ENCODE measurements around the gene PTPRH.

The PTPRH gene

DNA sequence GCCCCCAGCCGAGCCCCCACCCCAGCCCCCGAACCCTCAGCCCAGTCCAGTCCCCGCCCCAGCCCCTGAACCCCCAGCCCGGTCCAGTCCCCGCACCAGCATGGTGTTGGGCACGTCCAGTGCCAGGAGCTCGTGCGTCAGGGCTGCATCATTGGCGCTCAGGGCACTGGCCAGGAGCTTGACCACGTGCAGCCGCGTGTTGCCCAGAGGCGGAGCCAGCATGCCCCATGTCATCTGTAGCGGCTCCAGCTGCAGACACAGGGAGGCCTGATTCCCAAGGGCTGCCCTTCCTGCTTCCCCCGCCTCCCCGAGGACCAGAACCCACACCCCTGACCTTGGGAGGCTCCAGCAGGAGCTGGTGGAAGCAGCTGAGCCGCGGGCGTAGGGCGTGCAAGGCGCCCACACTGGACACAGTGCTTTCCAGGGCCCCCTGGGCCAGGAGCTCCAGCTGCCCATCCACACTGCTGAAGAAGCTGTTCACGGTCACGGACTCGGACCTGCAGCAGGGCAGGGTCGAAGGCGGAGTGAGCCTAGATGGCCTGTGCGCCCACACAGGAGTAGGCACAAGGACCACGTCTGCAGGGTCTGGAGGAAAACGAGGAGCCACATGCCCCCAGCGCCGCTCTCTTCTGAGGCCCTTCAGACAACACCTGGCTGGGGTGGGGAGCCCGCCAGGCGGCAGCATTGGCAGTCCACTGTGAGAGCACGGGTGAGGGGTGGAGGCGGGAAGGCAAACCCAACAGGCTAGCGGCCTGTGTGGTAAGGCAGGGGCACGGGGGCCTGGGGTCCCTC is 32.0 kb upstream of the PTPRH start:
- TF ChIP-seq NFIC (IDR thresholded peaks at IDR 0.05) (no peak), TEAD4 (IDR thresholded peaks at IDR 0.05) (no peak), YY1 (IDR thresholded peaks at IDR 0.05; ENCODE audit: low read depth) (no peak), EP300 (IDR thresholded peaks at IDR 0.05; ENCODE audit: borderline replicate concordance) (no peak), RAD21 (IDR thresholded peaks at IDR 0.05; ENCODE audit: low read depth) (no peak), EGR1 (IDR thresholded peaks at IDR 0.05) (no peak), ZBTB7A (IDR thresholded peaks at IDR 0.05; ENCODE audit: low read depth) (no peak), TAF1 (IDR thresholded peaks at IDR 0.05; ENCODE audit: low read depth) (no peak), FOXM1 (IDR thresholded peaks at IDR 0.05; ENCODE audit: borderline replicate concordance, low read depth) (no peak), CEBPB (IDR thresholded peaks at IDR 0.05) (no peak), TCF12 (IDR thresholded peaks at IDR 0.05; ENCODE audit: low read depth) (no peak), CREB1 (IDR thresholded peaks at IDR 0.05; ENCODE audit: low read depth) (no peak)
- TF ChIP-seq, protein P1, sequence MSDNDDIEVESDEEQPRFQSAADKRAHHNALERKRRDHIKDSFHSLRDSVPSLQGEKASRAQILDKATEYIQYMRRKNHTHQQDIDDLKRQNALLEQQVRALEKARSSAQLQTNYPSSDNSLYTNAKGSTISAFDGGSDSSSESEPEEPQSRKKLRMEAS (IDR thresholded peaks at IDR 0.05) = no peak
- TF ChIP-seq, protein P2, sequence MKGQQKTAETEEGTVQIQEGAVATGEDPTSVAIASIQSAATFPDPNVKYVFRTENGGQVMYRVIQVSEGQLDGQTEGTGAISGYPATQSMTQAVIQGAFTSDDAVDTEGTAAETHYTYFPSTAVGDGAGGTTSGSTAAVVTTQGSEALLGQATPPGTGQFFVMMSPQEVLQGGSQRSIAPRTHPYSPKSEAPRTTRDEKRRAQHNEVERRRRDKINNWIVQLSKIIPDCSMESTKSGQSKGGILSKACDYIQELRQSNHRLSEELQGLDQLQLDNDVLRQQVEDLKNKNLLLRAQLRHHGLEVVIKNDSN (IDR thresholded peaks at IDR 0.05) = no peak
- TF ChIP-seq, protein P3, sequence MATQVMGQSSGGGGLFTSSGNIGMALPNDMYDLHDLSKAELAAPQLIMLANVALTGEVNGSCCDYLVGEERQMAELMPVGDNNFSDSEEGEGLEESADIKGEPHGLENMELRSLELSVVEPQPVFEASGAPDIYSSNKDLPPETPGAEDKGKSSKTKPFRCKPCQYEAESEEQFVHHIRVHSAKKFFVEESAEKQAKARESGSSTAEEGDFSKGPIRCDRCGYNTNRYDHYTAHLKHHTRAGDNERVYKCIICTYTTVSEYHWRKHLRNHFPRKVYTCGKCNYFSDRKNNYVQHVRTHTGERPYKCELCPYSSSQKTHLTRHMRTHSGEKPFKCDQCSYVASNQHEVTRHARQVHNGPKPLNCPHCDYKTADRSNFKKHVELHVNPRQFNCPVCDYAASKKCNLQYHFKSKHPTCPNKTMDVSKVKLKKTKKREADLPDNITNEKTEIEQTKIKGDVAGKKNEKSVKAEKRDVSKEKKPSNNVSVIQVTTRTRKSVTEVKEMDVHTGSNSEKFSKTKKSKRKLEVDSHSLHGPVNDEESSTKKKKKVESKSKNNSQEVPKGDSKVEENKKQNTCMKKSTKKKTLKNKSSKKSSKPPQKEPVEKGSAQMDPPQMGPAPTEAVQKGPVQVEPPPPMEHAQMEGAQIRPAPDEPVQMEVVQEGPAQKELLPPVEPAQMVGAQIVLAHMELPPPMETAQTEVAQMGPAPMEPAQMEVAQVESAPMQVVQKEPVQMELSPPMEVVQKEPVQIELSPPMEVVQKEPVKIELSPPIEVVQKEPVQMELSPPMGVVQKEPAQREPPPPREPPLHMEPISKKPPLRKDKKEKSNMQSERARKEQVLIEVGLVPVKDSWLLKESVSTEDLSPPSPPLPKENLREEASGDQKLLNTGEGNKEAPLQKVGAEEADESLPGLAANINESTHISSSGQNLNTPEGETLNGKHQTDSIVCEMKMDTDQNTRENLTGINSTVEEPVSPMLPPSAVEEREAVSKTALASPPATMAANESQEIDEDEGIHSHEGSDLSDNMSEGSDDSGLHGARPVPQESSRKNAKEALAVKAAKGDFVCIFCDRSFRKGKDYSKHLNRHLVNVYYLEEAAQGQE (IDR thresholded peaks at IDR 0.05; ENCODE audit: low read depth) = no peak

DNA sequence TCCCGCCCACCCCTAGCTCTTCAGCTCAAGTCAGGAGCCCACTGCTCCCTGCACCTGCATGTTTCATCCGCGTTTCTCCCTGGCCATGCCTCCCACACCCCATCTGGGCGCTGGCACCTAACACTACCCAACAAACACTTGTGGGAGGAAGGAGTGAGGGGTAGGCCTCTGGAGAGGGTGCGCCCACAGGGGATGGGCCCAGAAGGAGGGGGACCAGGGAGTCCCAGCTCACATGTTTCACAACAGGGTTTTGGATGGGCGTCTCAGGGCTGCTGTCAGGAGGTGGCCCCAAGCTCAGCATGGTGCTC is 31.4 kb upstream of the PTPRH start:
- TF ChIP-seq, protein P3 (IDR thresholded peaks at IDR 0.05; ENCODE audit: low read depth) = no peak
- no peak for TF ChIP-seq TEAD4 (IDR thresholded peaks at IDR 0.05)
- no peak for TF ChIP-seq ZBTB7A (IDR thresholded peaks at IDR 0.05; ENCODE audit: low read depth)
- no peak for TF ChIP-seq NFIC (IDR thresholded peaks at IDR 0.05)
- no peak for TF ChIP-seq EGR1 (IDR thresholded peaks at IDR 0.05)
- TF ChIP-seq RAD21 (IDR thresholded peaks at IDR 0.05; ENCODE audit: low read depth) = no peak
- TF ChIP-seq TAF1 (IDR thresholded peaks at IDR 0.05; ENCODE audit: low read depth) = no peak
- TF ChIP-seq FOXM1 (IDR thresholded peaks at IDR 0.05; ENCODE audit: borderline replicate concordance, low read depth) = no peak
- TF ChIP-seq TCF12 (IDR thresholded peaks at IDR 0.05; ENCODE audit: low read depth) = no peak
- TF ChIP-seq CEBPB (IDR thresholded peaks at IDR 0.05) = no peak
- TF ChIP-seq EP300 (IDR thresholded peaks at IDR 0.05; ENCODE audit: borderline replicate concordance) = no peak
- TF ChIP-seq, protein P2 (IDR thresholded peaks at IDR 0.05) = no peak
- TF ChIP-seq CREB1 (IDR thresholded peaks at IDR 0.05; ENCODE audit: low read depth) = no peak
- TF ChIP-seq, protein P1 (IDR thresholded peaks at IDR 0.05) = no peak

DNA sequence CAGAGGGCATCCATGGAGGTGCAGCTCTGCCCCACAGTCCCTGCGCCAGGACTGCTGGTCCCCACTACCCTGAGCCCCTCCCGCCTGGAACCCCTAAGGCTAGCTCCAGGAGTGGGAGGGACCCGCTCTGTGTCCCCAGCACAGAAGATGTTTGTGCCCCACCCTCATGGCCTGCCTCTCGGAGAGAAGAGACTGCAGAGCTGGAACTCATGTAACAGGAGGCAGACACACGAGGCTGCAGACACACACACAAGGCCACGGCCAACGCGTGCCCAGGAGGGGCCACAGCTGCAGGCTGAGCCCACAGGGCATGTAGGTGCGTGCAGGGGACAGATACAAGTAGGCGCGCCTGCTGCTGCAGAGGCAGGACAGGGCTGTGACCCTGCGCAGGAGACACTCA is 29.7 kb upstream of the PTPRH start:
- TF ChIP-seq FOXM1 (IDR thresholded peaks at IDR 0.05; ENCODE audit: borderline replicate concordance, low read depth) (no peak), CEBPB (IDR thresholded peaks at IDR 0.05) (no peak), TAF1 (IDR thresholded peaks at IDR 0.05; ENCODE audit: low read depth) (no peak), NFIC (IDR thresholded peaks at IDR 0.05) (no peak), EGR1 (IDR thresholded peaks at IDR 0.05) (no peak), ZBTB7A (IDR thresholded peaks at IDR 0.05; ENCODE audit: low read depth) (no peak), EP300 (IDR thresholded peaks at IDR 0.05; ENCODE audit: borderline replicate concordance) (no peak), CREB1 (IDR thresholded peaks at IDR 0.05; ENCODE audit: low read depth) (no peak), YY1 (IDR thresholded peaks at IDR 0.05; ENCODE audit: low read depth) (no peak)

DNA sequence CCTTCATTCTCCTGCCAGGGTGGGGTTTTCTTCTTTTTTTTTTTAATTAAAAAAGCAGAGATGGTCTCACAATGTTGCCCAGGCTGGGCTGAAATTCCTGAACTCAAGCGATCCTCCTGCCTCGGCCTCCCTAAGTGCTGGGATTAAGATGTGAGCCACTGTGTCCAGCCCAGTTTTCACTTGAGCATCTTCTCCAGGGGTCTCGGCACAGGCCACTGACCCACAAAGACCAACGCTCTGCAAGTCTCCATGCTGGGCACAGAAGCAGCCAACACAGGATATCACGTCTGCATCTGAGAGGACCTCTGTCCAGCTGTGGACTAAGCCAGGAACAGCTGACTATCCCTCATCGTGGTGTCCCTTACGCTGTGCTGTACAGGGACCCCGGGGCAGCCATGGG is 28.7 kb upstream of the PTPRH start:
- TF ChIP-seq NFIC (IDR thresholded peaks at IDR 0.05) (no peak), ZBTB7A (IDR thresholded peaks at IDR 0.05; ENCODE audit: low read depth) (no peak), FOXM1 (IDR thresholded peaks at IDR 0.05; ENCODE audit: borderline replicate concordance, low read depth) (no peak), CEBPB (IDR thresholded peaks at IDR 0.05) (no peak), RAD21 (IDR thresholded peaks at IDR 0.05; ENCODE audit: low read depth) (no peak)
- TF ChIP-seq, protein P1 (IDR thresholded peaks at IDR 0.05) = no peak
- TF ChIP-seq, protein P2 (IDR thresholded peaks at IDR 0.05) = no peak

DNA sequence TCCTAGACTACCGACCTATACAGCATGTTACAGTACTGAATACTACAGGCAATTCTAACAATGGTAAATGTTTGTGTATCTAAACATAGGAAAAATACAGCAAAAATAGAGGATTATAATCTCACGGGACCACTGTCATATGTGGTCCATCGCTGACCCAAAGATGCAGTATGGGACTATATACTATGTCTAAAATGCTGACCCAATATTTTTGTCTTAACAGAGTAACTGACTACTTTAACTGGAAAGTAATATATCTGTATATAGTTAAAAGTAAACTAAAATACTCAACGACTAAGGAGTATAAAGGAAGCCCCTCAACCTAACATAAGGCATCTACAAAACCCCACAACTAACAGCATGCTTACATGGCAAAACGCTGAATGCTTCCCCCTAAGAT is 23.7 kb upstream of the PTPRH start:
- no peak for TF ChIP-seq NFIC (IDR thresholded peaks at IDR 0.05)
- TF ChIP-seq, protein P1 (IDR thresholded peaks at IDR 0.05) = no peak
- TF ChIP-seq RAD21 (IDR thresholded peaks at IDR 0.05; ENCODE audit: low read depth) = no peak
- TF ChIP-seq EP300 (IDR thresholded peaks at IDR 0.05; ENCODE audit: borderline replicate concordance) = no peak
- TF ChIP-seq ZBTB7A (IDR thresholded peaks at IDR 0.05; ENCODE audit: low read depth) = no peak
- TF ChIP-seq, protein P3 (IDR thresholded peaks at IDR 0.05; ENCODE audit: low read depth) = no peak
- no peak for TF ChIP-seq TEAD4 (IDR thresholded peaks at IDR 0.05)
- TF ChIP-seq, protein P2 (IDR thresholded peaks at IDR 0.05) = no peak
- no peak for TF ChIP-seq CEBPB (IDR thresholded peaks at IDR 0.05)
- no peak for TF ChIP-seq YY1 (IDR thresholded peaks at IDR 0.05; ENCODE audit: low read depth)
- TF ChIP-seq EGR1 (IDR thresholded peaks at IDR 0.05) = no peak
- no peak for TF ChIP-seq TCF12 (IDR thresholded peaks at IDR 0.05; ENCODE audit: low read depth)
- no peak for TF ChIP-seq CREB1 (IDR thresholded peaks at IDR 0.05; ENCODE audit: low read depth)
- no peak for TF ChIP-seq FOXM1 (IDR thresholded peaks at IDR 0.05; ENCODE audit: borderline replicate concordance, low read depth)
- no peak for TF ChIP-seq TAF1 (IDR thresholded peaks at IDR 0.05; ENCODE audit: low read depth)
